Kidney (tissue), 14 donors: ENCODE results near the gene ABHD6. TPM values are rescaled to one million over a fixed set of nuclear protein-coding genes. Genes with fewer than 3 reads are reported as not detected.
A peak's percentile ranks its signal among the peaks of the same experiment; 100 is the strongest.

Experiments used
- DNase-seq, 5 donors: peaks; one replicate each; pipeline ENCODE4 v3.0.0-alpha.2; 2013 to 2020
- FAIRE-seq: peaks from 2 replicates; lab custom pipeline; 2012; peaks lifted over from hg19 to GRCh38; lab: Jason Lieb, UNC
- H3K27ac ChIP-seq, 2 donors: one replicate each; pipeline ENCODE4 v1.7.0; 2013; ENCODE audit warnings: low read depth in 2 of 2, low read length in 2 of 2, inconsistent platforms in 1 of 2
- H3K27me3 ChIP-seq: one replicate; pipeline ENCODE4 v1.7.1; 2013; ENCODE audit warnings: low read length, inconsistent platforms; ENCODE audit not compliant: control insufficient read depth, insufficient read depth
- H3K36me3 ChIP-seq, 3 donors: one replicate each; pipeline versions ENCODE4 v1.7.0 to v1.7.1; 2013; ENCODE audit warnings: low read length in 3 of 3, control low read depth in 1 of 3, inconsistent platforms in 1 of 3; ENCODE audit not compliant: insufficient read depth in 3 of 3, control insufficient read depth in 2 of 3
- H3K4me1 ChIP-seq, 3 donors: one replicate each; pipeline versions ENCODE4 v1.7.0 to v1.7.1; 2013; ENCODE audit warnings: low read length in 3 of 3, inconsistent platforms in 1 of 3, low read depth in 1 of 3; ENCODE audit not compliant: control insufficient read depth in 2 of 3, insufficient read depth in 2 of 3
- H3K4me3 ChIP-seq, 3 donors: one replicate each; pipeline versions ENCODE4 v1.7.0 to v1.8.1; 2013; ENCODE audit warnings: low read length in 3 of 3, control low read depth in 1 of 3, inconsistent platforms in 1 of 3
- H3K9ac ChIP-seq, 3 donors: one replicate each; pipeline versions ENCODE4 v1.7.0 to v1.7.1; 2013; ENCODE audit warnings: low read length in 3 of 3, control low read depth in 1 of 3, inconsistent platforms in 1 of 3
- H3K9me3 ChIP-seq, 3 donors: one replicate each; pipeline versions ENCODE4 v1.7.0 to v1.7.1; 2013; ENCODE audit warnings: low read length in 3 of 3, control low read depth in 1 of 3, inconsistent platforms in 1 of 3; ENCODE audit not compliant: control insufficient read depth in 2 of 3, insufficient read depth in 1 of 3
- intact Hi-C: fragments of 100-400 bp; cut with DNase I; formaldehyde crosslinking; loops from one replicate; pipeline ENCODE4 v1.11.1; 2022
- polyA plus RNA-seq: library from polyadenylated mRNA; stranded (reverse); fragments of 350-450 nt; fragmentation: Illumina TruSeq; extraction: RNeasy Lipid Tissue Mini Kit (QIAGEN cat#74804); gene quantifications from one replicate; pipeline ENCODE4 v1.2.3, GENCODE V29; 2014; ENCODE audit warnings: low read depth, low replicate concordance; ENCODE audit not compliant: insufficient read depth
- total RNA-seq: library from RNA; stranded (reverse); fragmentation: NEBNext Ultra II Directional; extraction: Animal tissue kit (Norgen Biotek cat#: 25700); gene quantifications from one replicate; pipeline ENCODE4 v1.2.1, GENCODE V29; 2021
- TF ChIP-seq, protein P1 (sequence below): IDR thresholded peaks from 3 replicates; pipeline ENCODE4 v1.5.1; 2012; ENCODE audit warnings: mild to moderate bottlenecking, moderate library complexity, borderline replicate concordance; ENCODE audit not compliant: insufficient read depth; ENCODE audit errors: extremely low read depth
- donor health status: control.
- donor health status: control.
- donor health status: control.
- donor health status: control.
- donor health status: control.
- donor health status: DM: yes; HTN: yes; CAD: no.
- donor health status: Normal renal cell carcinoma (clear cell type).

Gene ABHD6
- total and polyA plus RNA-seq, 2 donors from 2014 or later = 10.2 to 21.4 TPM

DNA sequence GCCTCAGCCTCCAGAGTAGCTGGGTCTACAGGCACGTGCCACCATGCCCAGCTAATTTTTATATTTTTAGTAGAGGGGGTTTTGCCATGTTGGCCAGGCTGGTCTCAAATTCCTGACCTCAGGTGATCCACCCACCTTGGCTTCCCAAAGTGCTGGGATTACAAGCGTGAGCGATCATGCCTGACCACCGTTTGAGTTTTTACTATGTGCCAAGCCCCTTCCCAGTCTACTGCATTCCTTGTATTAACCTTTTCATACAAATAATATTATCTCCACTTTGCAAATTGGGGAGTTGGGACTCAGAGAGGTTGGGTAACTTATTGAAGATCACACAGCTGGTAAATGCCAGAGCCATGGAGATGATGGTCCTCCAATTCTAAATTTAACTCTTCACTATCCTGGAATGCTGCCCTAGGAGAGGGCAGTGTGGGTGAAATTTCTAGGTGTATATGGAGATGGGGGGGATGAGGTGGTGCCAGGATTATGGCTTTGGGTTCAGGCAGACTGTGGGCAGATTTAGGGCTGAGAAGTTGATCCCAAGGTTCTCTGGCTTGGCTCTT lies 94.1 kb downstream of the ABHD6 start:
- FAIRE-seq (no peak), DNase-seq (no peak)
- Histone ChIP-seq H3K4me1 (peaks cover 0 to 21% (median 9%) of the 10 kb centered on the region in 3 donors), H3K9me3 (no peaks in the 10 kb centered on the region), H3K27me3 (no peaks in the 10 kb centered on the region), H3K9ac (peak overlapping the region in 1 of 3 donors; percentile 71), H3K4me3 (peak overlapping the region in 1 of 3 donors; percentile 69), H3K27ac (no peak overlapping the region), H3K36me3 (no peaks in the 10 kb centered on the region)
- intact Hi-C loops = loop anchor here (10.0 kb wide), 1 partner anchor 83 kb away; no protein-coding TSS in a partner anchor
- TF ChIP-seq, protein P1, sequence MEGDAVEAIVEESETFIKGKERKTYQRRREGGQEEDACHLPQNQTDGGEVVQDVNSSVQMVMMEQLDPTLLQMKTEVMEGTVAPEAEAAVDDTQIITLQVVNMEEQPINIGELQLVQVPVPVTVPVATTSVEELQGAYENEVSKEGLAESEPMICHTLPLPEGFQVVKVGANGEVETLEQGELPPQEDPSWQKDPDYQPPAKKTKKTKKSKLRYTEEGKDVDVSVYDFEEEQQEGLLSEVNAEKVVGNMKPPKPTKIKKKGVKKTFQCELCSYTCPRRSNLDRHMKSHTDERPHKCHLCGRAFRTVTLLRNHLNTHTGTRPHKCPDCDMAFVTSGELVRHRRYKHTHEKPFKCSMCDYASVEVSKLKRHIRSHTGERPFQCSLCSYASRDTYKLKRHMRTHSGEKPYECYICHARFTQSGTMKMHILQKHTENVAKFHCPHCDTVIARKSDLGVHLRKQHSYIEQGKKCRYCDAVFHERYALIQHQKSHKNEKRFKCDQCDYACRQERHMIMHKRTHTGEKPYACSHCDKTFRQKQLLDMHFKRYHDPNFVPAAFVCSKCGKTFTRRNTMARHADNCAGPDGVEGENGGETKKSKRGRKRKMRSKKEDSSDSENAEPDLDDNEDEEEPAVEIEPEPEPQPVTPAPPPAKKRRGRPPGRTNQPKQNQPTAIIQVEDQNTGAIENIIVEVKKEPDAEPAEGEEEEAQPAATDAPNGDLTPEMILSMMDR = no peak

DNA sequence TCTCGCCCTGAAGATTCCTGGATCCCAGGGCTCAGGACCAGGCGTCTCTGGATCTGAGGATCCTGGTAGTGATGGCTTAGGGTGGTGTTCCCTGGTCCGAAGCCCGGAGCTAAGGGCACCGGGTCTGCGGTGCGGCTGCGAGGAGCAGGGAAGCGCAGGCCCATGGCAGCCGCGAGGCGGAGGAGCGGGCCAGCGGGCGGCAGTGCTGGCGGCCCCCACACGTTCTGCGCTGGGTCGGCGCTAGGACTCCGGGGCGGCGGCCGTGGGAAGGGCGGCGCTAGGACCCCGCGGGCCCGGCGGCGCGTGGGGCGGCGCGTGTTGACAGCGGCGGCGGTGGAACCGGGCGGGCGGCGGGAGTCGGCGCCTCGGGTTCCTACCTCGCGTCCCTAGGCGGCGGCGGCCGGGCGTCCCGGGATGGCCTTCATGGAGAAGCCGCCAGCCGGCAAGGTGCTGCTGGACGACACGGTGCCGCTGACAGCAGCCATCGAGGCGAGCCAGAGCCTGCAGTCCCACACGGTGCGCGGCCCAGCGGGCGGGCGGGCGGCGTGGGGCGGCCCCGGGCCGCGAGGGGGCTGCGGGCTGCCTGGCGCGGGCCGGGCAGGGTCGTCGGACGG lies 95.1 kb downstream of the ABHD6 start, which contains the start of gene PXK:
Gene PXK (plus strand): TSS at position 318 of the 614 bp plus-strand sequence. CDS start 97 bp downstream, at position 415.
- H3K36me3 ChIP-seq = peaks cover 0 to 3% (median 0%) of the 10 kb centered on the region in 3 donors
- H3K4me3 ChIP-seq = peak within 1 kb of the TSS; percentile 69 to 80 (median 74)
- DNase-seq = peak; percentile 80 to 93 (median 83)
- peaks cover 0 to 21% (median 9%) of the 10 kb centered on the region in 3 donors for H3K4me1 ChIP-seq
- TF ChIP-seq, protein P1 = peak; percentile 14
- intact Hi-C loops = loop anchor here (10.0 kb wide), 1 partner anchor 82 kb away; no protein-coding TSS in a partner anchor
- H3K27me3 ChIP-seq = no peaks in the 10 kb centered on the region
- no peaks in the 10 kb centered on the region for H3K9me3 ChIP-seq
- no peak for FAIRE-seq
- peak within 1 kb of the TSS; percentile 50 to 78 (median 71) for H3K9ac ChIP-seq
- H3K27ac ChIP-seq = peak within 1 kb of the TSS; percentile 53 to 57

DNA sequence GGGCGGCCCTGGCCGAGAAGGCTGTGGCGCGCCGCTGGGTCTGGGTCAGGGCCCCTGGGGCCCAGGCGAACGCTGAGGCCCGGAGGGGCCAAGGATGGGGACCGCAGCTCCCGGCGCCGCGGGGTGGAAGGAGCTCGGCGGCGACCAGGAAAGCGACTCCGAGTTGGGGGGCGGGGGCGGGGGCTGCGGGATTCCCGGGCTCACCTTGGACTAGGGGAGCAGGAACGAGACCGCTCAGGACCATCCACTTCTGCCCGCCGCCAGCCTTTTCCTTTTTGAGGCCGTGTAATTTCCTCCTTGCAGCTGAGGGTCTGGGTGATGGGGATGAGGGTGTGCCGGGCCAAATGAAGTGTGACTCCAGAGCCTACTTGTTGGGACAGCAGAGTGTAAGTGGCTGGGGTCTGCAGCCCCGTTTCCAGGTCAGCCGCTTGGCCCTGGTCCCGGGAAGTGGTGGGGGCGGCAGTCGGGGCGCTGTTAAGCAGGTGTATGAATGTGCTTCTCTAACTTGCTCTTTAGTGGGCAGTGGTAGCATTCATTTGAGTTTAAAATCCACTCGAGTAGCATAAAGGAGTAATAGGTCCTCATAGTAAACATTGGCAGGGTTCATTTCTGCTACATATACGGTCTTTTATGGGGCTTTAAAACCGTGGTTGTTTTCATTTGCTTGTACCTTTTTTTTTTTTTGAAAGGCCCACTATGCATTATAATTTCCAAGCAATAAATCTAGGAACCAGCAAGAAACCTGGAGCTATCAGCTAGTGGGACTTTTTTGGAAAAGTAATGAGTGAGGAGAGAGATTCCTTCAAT lies 95.8 kb downstream of the ABHD6 start:
- Histone ChIP-seq H3K9ac (peak overlapping the region; percentile 50 to 78 (median 71)), H3K27me3 (no peaks in the 10 kb centered on the region), H3K36me3 (peaks cover 0 to 3% (median 0%) of the 10 kb centered on the region in 3 donors), H3K4me3 (peak overlapping the region; percentile 69 to 80 (median 74)), H3K9me3 (no peaks in the 10 kb centered on the region), H3K4me1 (peaks cover 0 to 21% (median 9%) of the 10 kb centered on the region in 3 donors), H3K27ac (peak overlapping the region; percentile 29 to 53)
- TF ChIP-seq, protein P1 = peak; percentile 22
- intact Hi-C loops = loop anchor here (10.0 kb wide), 1 partner anchor 81 kb away; no protein-coding TSS in a partner anchor
- FAIRE-seq = no peak
- DNase-seq = peak; percentile 40 to 78 (median 65)
